Measurements from ENCODE around the gene LYPD6B. TPM values are rescaled to one million over a fixed set of nuclear protein-coding genes. Genes with fewer than 3 reads are reported as not detected.

The LYPD6B gene
- total RNA-seq, 4 donors from 2014 or later, result 0.49 to 0.54 TPM; not detected in 2

GRCh38 chr2:149125031-149125725 is 86.7 kb downstream of the LYPD6B start:
- TF ChIP-seq EP300 (IDR thresholded peaks at IDR 0.05) (no peak), POLR2A (IDR thresholded peaks at IDR 0.05) (no peak), POLR2AphosphoS5 (IDR thresholded peaks at IDR 0.05) (no peak), CTCF (IDR thresholded peaks at IDR 0.05) (no peak)
- no peak for ATAC-seq
- H3K27ac ChIP-seq, result no peak overlapping the region
- H3K36me3 ChIP-seq, result no peaks in the 10 kb centered on the region
- no peaks in the 10 kb centered on the region for H3K27me3 ChIP-seq
- no peak overlapping the region for H3K4me3 ChIP-seq
- no peaks in the 10 kb centered on the region for H3K9me3 ChIP-seq
- H3K4me1 ChIP-seq, result no peaks in the 10 kb centered on the region
- 43 to 66% methylated on average over 2 to 5 of the region's 6 CpGs for WGBS, 2 donors (ENCODE audit: low coverage in 1 of 2)

- Histone ChIP-seq H3K4me1 (no peaks in the 10 kb centered on the region), H3K4me3 (no peak overlapping the region), H3K27ac (no peak overlapping the region), H3K36me3 (no peaks in the 10 kb centered on the region), H3K9me3 (no peaks in the 10 kb centered on the region), H3K27me3 (no peaks in the 10 kb centered on the region)
- TF ChIP-seq POLR2A (IDR thresholded peaks at IDR 0.05) (no peak), POLR2AphosphoS5 (IDR thresholded peaks at IDR 0.05) (no peak), CTCF (IDR thresholded peaks at IDR 0.05) (no peak), EP300 (IDR thresholded peaks at IDR 0.05) (no peak)
- WGBS, 2 donors (ENCODE audit: low coverage in 1 of 2), result 60 to 63% methylated on average over 1 to 2 of the region's 2 CpGs
- ATAC-seq, result no peak
These were observed 90.9 kb downstream of the LYPD6B start for GRCh38 chr2:149129433-149129832.

- H3K36me3 ChIP-seq, result no peaks in the 10 kb centered on the region
- H3K27me3 ChIP-seq, result no peaks in the 10 kb centered on the region
- WGBS, 2 donors (ENCODE audit: low coverage in 1 of 2), result 55 to 56% methylated on average over 2 to 3 of the region's 3 CpGs
- TF ChIP-seq EP300 (IDR thresholded peaks at IDR 0.05) (no peak), POLR2AphosphoS5 (IDR thresholded peaks at IDR 0.05) (no peak), POLR2A (IDR thresholded peaks at IDR 0.05) (no peak), CTCF (IDR thresholded peaks at IDR 0.05) (no peak)
- H3K4me1 ChIP-seq, result no peaks in the 10 kb centered on the region
- no peaks in the 10 kb centered on the region for H3K9me3 ChIP-seq
- no peak overlapping the region for H3K27ac ChIP-seq
- no peak overlapping the region for H3K4me3 ChIP-seq
- no peak for ATAC-seq
These were observed 93.8 kb downstream of the LYPD6B start for GRCh38 chr2:149132339-149132738.

- WGBS, 2 donors (ENCODE audit: low coverage in 1 of 2), result 71% methylated on average over 1 of the region's 1 CpG; no CpG with 5 or more reads in 1 of the 2 donors
These were observed 94.4 kb downstream of the LYPD6B start for GRCh38 chr2:149132901-149133300.

More at GRCh38 chr2:149132901-149133300, 94.4 kb downstream of the LYPD6B start:
- Histone ChIP-seq H3K9me3 (no peaks in the 10 kb centered on the region), H3K4me3 (no peak overlapping the region), H3K27ac (no peak overlapping the region), H3K27me3 (no peaks in the 10 kb centered on the region), H3K36me3 (no peaks in the 10 kb centered on the region), H3K4me1 (no peaks in the 10 kb centered on the region)
- no peak for ATAC-seq
- no peak for TF ChIP-seq CTCF (IDR thresholded peaks at IDR 0.05)
- TF ChIP-seq POLR2AphosphoS5 (IDR thresholded peaks at IDR 0.05), result no peak
- TF ChIP-seq POLR2A (IDR thresholded peaks at IDR 0.05), result no peak
- no peak for TF ChIP-seq EP300 (IDR thresholded peaks at IDR 0.05)

Data from gastroesophageal sphincter (tissue), 4 donors.